H1 (cell line): ENCODE data around the gene XRN2. TPM values are rescaled to one million over a fixed set of nuclear protein-coding genes. Genes with fewer than 3 reads are reported as not detected.

Experiments
- ASH2L ChIP-seq: fragments of 200-600, 300-600 bp; sonication (generic); IDR thresholded peaks from one replicate; pipeline ENCODE4 v1.7.1; 2017; ENCODE audit warnings: low read length
- ATF2 ChIP-seq: IDR thresholded peaks from 2 replicates; pipeline ENCODE4 v1.6.1; 2012; ENCODE audit warnings: low read length, inconsistent platforms
- ATF3 ChIP-seq: IDR thresholded peaks from 2 replicates; pipeline ENCODE4 v1.6.1; 2011; ENCODE audit warnings: low read depth, mild to moderate bottlenecking, low read length; ENCODE audit not compliant: insufficient read depth
- CBX5 ChIP-seq: fragments of 300-800, 300-1000 bp; sonication (generic); IDR thresholded peaks from 2 replicates; pipeline ENCODE4 v1.7.1; 2016; ENCODE audit warnings: antibody characterized with exemption, low read length, low read depth
- CEBPB ChIP-seq: IDR thresholded peaks from 2 replicates; pipeline ENCODE4 v1.6.1; 2012; ENCODE audit warnings: low read depth, low read length
- CTBP2 ChIP-seq: IDR thresholded peaks from 2 replicates; pipeline ENCODE4 v1.7.0; 2011; ENCODE audit warnings: borderline replicate concordance, mild to moderate bottlenecking, moderate library complexity, mixed read lengths, low read length; ENCODE audit not compliant: insufficient read depth, insufficient read length
- EP300 ChIP-seq, 2 experiments: IDR thresholded peaks; 1 replicate in 1 of 2; 2 replicates in 1 of 2; pipeline ENCODE4 v1.6.1; 2011 to 2012; ENCODE audit warnings: low read depth in 2 of 2, low read length in 2 of 2, mild to moderate bottlenecking in 2 of 2, borderline replicate concordance in 1 of 2, inconsistent platforms in 1 of 2, moderate library complexity in 1 of 2
- HDAC2 ChIP-seq, 2 experiments: fragments of 300-600 bp in 1 of 2; sonication (generic) in 1 of 2; IDR thresholded peaks; 2 replicates each; pipeline ENCODE4 v1.6.1; 2011 to 2012; ENCODE audit warnings: low read depth in 2 of 2, low read length in 2 of 2, mild to moderate bottlenecking in 2 of 2, moderate library complexity in 2 of 2, borderline replicate concordance in 1 of 2, inconsistent platforms in 1 of 2
- SIN3A ChIP-seq, 2 experiments: IDR thresholded peaks in 1 of 2; conservative IDR thresholded peaks in 1 of 2; 2 replicates each; pipeline ENCODE4 v1.6.1; 2011 to 2012; ENCODE audit warnings: low read length in 2 of 2, improper control_type of control experiment in 1 of 2, low read depth in 1 of 2, mild to moderate bottlenecking in 1 of 2
- SP1 ChIP-seq: IDR thresholded peaks from 2 replicates; pipeline ENCODE4 v1.6.1; 2011; ENCODE audit warnings: low read depth, low read length
- TAF1 ChIP-seq: IDR thresholded peaks from 2 replicates; pipeline ENCODE4 v1.6.1; 2011; ENCODE audit warnings: mild to moderate bottlenecking, low read depth, low read length
- polyA plus RNA-seq, 7 experiments: library from polyadenylated mRNA; depleted of rRNA in 3 of 7; stranded (reverse) in 5 of 7; unstranded in 2 of 7; fragments of >200 nt in 5 of 7; fragments of 200-250 nt in 2 of 7; gene quantifications; 1 replicate in 5 of 7; 2 replicates in 1 of 7; 4 replicates in 1 of 7; pipeline versions ENCODE4 v1.2.1 to v1.2.3, GENCODE V29; 2011 to 2013; ENCODE audit warnings: missing spikeins in 2 of 7, mixed read lengths in 2 of 7
- total RNA-seq: library from RNA; stranded (reverse); fragmentation: NEBNext Ultra II Directional; extraction: Animal tissue kit (Norgen Biotek cat#: 25700); gene quantifications from 2 replicates; pipeline ENCODE4 v1.2.1, GENCODE V29; 2021

The XRN2 gene
- total and polyA plus RNA-seq, 2 of the 8 experiments (the other 6 are each of a cell fraction or from before 2014, with no cell fraction given), result 60.3 to 139 TPM

DNA sequence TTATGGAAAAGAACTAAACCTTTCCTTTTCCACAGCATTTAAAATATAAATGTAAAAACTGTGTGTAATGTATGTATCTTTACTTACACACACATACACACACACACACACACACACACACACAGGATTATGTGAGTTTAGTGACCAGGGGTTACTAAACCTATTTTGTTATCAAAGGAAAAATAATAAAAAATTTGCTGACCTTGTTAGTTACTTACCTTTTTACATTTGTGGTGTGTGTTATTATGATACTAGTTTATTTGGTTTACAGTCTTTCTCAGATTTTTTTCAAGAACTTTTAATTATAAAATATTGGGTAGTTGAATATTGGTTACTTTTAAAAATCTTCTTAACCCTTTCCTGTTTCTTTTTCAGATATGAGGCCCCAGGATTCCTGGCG lies 78.5 kb downstream of the XRN2 start (continued):
- no peak for TF ChIP-seq ATF2
- TF ChIP-seq CBX5, result no peak
- no peak for TF ChIP-seq CTBP2
- no peak for TF ChIP-seq SP1
- no peak for TF ChIP-seq HDAC2 (IDR thresholded peaks at IDR 0.05; ENCODE audit: borderline replicate concordance in 1 of 2, low read depth in 2 of 2, low read length in 2 of 2)
- TF ChIP-seq ATF3, result no peak
- TF ChIP-seq ASH2L, result no peak
- no peak for TF ChIP-seq TAF1
- no peak for TF ChIP-seq SIN3A (conservative IDR thresholded peaks at IDR 0.05 in 1 of 2, IDR thresholded peaks at IDR 0.05 in 1 of 2; ENCODE audit: low read depth in 1 of 2, low read length in 2 of 2)
- no peak for TF ChIP-seq CEBPB
- no peak for TF ChIP-seq EP300 (IDR thresholded peaks at IDR 0.05; ENCODE audit: borderline replicate concordance in 1 of 2, low read depth in 2 of 2, low read length in 2 of 2)
- TF ChIP-seq, all 59 proteins: peak for 0
